Gastroesophageal sphincter (tissue), 4 donors: ENCODE results near the gene ABHD12. TPM values are rescaled to one million over a fixed set of nuclear protein-coding genes. Genes with fewer than 3 reads are reported as not detected.
"Not testable (repeated sequence)": the region's sequence is repeated elsewhere in the genome, so short reads cannot be mapped to it uniquely, and the experiment has no call there.

Source experiments
- ATAC-seq: fragments of 150-250 bp; one replicate; pipeline ENCODE4 v1.9.1; 2016; ENCODE audit warnings: mild to moderate bottlenecking, moderate library complexity
- H3K27ac ChIP-seq, 4 donors: fragments of 200-600 bp; sonication (generic) in 3 of 4; 1 replicate in 3 of 4; 2 replicates in 1 of 4; pipeline ENCODE4 v1.5.1; 2016 to 2019
- H3K27me3 ChIP-seq: fragments of 200-600 bp; sonication (generic); one replicate; pipeline ENCODE4 v1.5.1; 2019
- H3K36me3 ChIP-seq, 2 donors: fragments of 200-600 bp; sonication (generic); one replicate each; pipeline ENCODE4 v1.5.1; 2019; ENCODE audit warnings: control low read depth in 1 of 2
- H3K4me1 ChIP-seq, 3 donors: fragments of 200-600 bp; sonication (generic); 1 replicate in 2 of 3; 2 replicates in 1 of 3; pipeline ENCODE4 v1.5.1; 2016 to 2019; ENCODE audit warnings: control low read depth in 2 of 3
- H3K4me3 ChIP-seq, 2 donors: fragments of 200-600 bp; sonication (generic); one replicate each; pipeline ENCODE4 v1.5.1; 2019; ENCODE audit warnings: mild to moderate bottlenecking in 1 of 2, moderate library complexity in 1 of 2
- H3K9me3 ChIP-seq, 3 donors: fragments of 200-600 bp; sonication (generic); one replicate each; pipeline ENCODE4 v1.5.1; 2017 to 2019; ENCODE audit warnings: control low read depth in 2 of 3
- EP300 ChIP-seq: sonication (generic); formaldehyde crosslinking; IDR thresholded peaks from one replicate; pipeline ENCODE4 v1.6.1; 2017; ENCODE audit warnings: antibody characterized with exemption, mild to moderate bottlenecking
- POLR2A ChIP-seq, 2 donors: fragments of 450-650 bp; IDR thresholded peaks; one replicate each; pipeline ENCODE4 v1.6.1; 2017; ENCODE audit warnings: antibody characterized with exemption in 2 of 2, mild to moderate bottlenecking in 2 of 2, moderate library complexity in 1 of 2
- POLR2AphosphoS5 ChIP-seq: sonication (generic); formaldehyde crosslinking; IDR thresholded peaks from one replicate; pipeline ENCODE4 v1.6.1; 2017; ENCODE audit warnings: antibody characterized with exemption
- WGBS, 2 donors: methylation state at CpG; one replicate each; pipeline ENCODE4 v1.1.5; 2018; ENCODE audit warnings: low coverage in 1 of 2; 5-methylcytosine and 5-hydroxymethylcytosine counted together
- total RNA-seq, 4 donors: library from RNA; depleted of rRNA; stranded (reverse); fragments of >200 nt; gene quantifications; one replicate each; pipeline ENCODE4 v1.1.0, GENCODE V29; 2016
- TF ChIP-seq, protein P1 (sequence below), 4 experiments: fragments of 200-600 bp in 2 of 4; fragments of 450-650 bp in 2 of 4; sonication (generic) in 1 of 4; IDR thresholded peaks; one replicate each; pipeline ENCODE4 v1.5.1; 2017 to 2019; ENCODE audit warnings: antibody characterized with exemption in 4 of 4, mild to moderate bottlenecking in 2 of 4, moderate library complexity in 2 of 4

ABHD12 gene
- total RNA-seq, 4 donors from 2014 or later: 19.2 to 45.9 (median 39.3) TPM

GRCh38 chr20:25407311-25408169, 16.9 kb upstream of the ABHD12 start, which contains the start of gene GINS1:
TSS of gene GINS1 (plus strand) at chr20:25407673. CDS start at chr20:25407821, 148 bp downstream.
- peak; percentile 84 for ATAC-seq
- peak within 1 kb of the TSS; percentile 64 to 81 for H3K4me3 ChIP-seq
- H3K4me1 ChIP-seq: peaks cover 0 to 10% (median 0%) of the 10 kb centered on the region in 3 donors
- TF ChIP-seq EP300 (no peak), POLR2A (IDR thresholded peaks at IDR 0.05) (no peak), POLR2AphosphoS5 (peak; percentile 59)
- TF ChIP-seq, protein P1, sequence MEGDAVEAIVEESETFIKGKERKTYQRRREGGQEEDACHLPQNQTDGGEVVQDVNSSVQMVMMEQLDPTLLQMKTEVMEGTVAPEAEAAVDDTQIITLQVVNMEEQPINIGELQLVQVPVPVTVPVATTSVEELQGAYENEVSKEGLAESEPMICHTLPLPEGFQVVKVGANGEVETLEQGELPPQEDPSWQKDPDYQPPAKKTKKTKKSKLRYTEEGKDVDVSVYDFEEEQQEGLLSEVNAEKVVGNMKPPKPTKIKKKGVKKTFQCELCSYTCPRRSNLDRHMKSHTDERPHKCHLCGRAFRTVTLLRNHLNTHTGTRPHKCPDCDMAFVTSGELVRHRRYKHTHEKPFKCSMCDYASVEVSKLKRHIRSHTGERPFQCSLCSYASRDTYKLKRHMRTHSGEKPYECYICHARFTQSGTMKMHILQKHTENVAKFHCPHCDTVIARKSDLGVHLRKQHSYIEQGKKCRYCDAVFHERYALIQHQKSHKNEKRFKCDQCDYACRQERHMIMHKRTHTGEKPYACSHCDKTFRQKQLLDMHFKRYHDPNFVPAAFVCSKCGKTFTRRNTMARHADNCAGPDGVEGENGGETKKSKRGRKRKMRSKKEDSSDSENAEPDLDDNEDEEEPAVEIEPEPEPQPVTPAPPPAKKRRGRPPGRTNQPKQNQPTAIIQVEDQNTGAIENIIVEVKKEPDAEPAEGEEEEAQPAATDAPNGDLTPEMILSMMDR (IDR thresholded peaks at IDR 0.05): peak in 1 of 4 experiments; percentile 14
- H3K27me3 ChIP-seq: no peaks in the 10 kb centered on the region
- WGBS, 2 donors: 2 to 7% methylated on average over 9 to 20 of the region's 56 CpGs
- H3K9me3 ChIP-seq: peaks cover 0 to 14% (median 0%) of the 10 kb centered on the region in 3 donors
- peak within 1 kb of the TSS in 3 of 4 donors; percentile 51 to 72 (median 53) for H3K27ac ChIP-seq
- H3K36me3 ChIP-seq: no peaks in the 10 kb centered on the region

DNA sequence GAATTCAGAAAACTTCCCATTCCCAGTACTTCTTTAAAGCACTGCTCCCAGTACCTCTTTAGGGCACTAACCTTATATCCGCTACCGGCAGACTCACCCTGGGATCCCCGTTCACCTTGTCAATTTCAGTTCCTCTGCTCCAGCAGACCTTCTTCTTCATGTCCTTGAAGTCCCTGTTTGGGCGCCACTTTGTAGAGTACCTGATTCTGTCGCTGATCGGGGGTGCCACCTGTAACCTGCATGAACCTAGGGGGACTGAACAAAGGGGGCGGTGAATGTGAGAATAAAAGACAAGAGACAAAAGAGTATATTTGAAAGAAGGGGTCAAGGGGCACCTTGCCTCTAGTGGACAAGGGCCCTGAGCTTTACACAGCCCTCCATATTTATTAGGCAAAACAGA, 11.9 kb upstream of the ABHD12 start:
- Histone ChIP-seq H3K27ac (no peak overlapping the region), H3K9me3 (peaks cover 0 to 26% (median 0%) of the 10 kb centered on the region in 3 donors), H3K36me3 (no peaks in the 10 kb centered on the region), H3K4me1 (peaks cover 0 to 5% (median 0%) of the 10 kb centered on the region in 3 donors), H3K27me3 (no peaks in the 10 kb centered on the region), H3K4me3 (no peak overlapping the region)
- WGBS, 2 donors: 93 to 100% methylated on average over 2 to 5 of the region's 7 CpGs
- ATAC-seq: no peak
- TF ChIP-seq POLR2A (IDR thresholded peaks at IDR 0.05) (no peak), EP300 (no peak), POLR2AphosphoS5 (no peak)
- TF ChIP-seq, protein P1 (IDR thresholded peaks at IDR 0.05): no peak

DNA sequence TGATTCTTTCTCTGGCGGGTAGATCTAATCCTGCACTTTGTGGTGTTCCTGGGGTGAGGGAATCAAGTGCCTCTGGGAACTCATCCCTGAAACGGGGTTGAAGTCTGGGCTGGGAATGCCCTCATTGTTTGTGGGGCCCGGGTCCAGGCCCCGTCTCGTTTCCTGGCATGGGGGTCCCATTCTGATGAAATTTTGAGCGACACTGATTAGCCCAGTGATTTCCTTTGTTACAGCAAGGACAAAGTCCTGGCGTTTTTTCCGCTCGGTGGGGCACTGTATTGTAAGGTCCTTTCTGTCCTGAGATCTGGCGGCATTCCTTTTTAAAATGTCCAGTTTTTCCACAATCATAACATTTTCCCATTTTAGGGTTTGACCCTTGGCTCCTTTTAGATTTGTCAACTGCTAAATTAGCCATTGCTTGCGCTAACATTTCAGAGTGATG, 9.7 kb upstream of the ABHD12 start:
- not testable (repeated sequence) for H3K4me1 ChIP-seq, H3K4me3 ChIP-seq, H3K27ac ChIP-seq, ATAC-seq, H3K36me3 ChIP-seq, H3K27me3 ChIP-seq
- peaks cover 0 to 26% (median 0%) of the 10 kb centered on the region in 3 donors for H3K9me3 ChIP-seq
- 59 to 83% methylated on average over 6 to 7 of the region's 11 CpGs for WGBS, 2 donors

DNA sequence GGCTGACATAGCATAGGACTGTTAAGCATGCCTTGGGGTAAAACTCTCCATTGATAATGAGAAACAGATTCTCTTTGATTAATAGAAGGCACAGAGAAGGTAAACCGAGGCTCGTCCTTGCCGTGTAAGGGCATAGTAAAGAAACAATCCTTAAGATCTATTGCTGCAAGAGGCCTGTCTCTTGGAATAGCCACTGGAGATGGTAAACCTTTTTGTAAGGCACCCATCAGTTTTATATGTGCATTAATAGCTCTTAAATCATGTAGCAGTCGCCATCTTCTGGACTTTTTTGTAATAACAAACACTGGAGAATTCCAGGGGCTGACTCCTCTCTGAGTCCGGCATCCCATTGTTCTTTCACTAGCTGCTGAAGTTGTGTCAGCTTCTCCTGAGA, 8.4 kb upstream of the ABHD12 start:
- Histone ChIP-seq H3K9me3 (peaks cover 0 to 26% (median 0%) of the 10 kb centered on the region in 3 donors), H3K36me3 (no peaks in the 10 kb centered on the region), H3K4me1 (peaks cover 0 to 5% (median 0%) of the 10 kb centered on the region in 3 donors), H3K27me3 (no peaks in the 10 kb centered on the region), H3K4me3 (no peak overlapping the region), H3K27ac (no peak overlapping the region)
- no peak for TF ChIP-seq POLR2A (IDR thresholded peaks at IDR 0.05)
- TF ChIP-seq, protein P1 (IDR thresholded peaks at IDR 0.05): peak; percentile 26 to 71 (median 64)
- WGBS, 2 donors: 6 to 12% methylated on average over 5 of the region's 5 CpGs
- peak; percentile 51 for ATAC-seq

DNA sequence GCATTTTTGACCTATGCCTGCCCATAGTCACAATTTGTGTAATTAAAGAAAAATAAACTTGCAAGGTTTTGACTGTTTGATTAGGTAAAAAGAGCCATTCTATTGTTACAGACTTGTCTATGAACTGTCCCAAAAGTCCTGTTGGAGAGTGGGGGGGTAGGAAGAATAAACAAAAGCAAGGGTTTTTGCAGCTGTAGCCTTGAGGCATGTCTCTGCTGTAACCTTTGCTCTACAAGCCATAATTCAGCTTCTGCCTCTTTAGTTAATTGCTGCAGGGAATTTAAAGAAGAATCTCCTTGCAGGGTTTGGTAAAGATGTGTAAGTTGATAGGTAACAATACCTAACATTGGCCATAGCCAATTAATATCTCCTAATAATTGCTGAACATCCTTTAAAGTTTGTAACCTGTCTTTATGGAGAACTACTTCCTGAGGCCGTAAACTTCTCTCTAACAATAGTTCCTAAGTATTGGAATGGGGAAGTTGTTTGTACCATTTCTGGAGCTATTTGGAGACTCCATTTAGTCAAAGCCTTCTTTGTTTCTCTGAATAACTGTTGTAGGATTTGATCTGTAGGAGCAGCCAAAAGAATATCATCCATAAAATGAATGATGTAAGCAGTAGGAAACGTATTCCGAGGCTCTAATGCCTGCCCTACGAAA, 7.9 kb upstream of the ABHD12 start:
- Histone ChIP-seq H3K4me1 (peaks cover 0 to 5% (median 0%) of the 10 kb centered on the region in 3 donors), H3K36me3 (no peaks in the 10 kb centered on the region), H3K9me3 (peaks cover 0 to 22% (median 0%) of the 10 kb centered on the region in 3 donors), H3K4me3 (no peak overlapping the region), H3K27me3 (no peaks in the 10 kb centered on the region), H3K27ac (no peak overlapping the region)
- 37 to 54% methylated on average over 2 to 4 of the region's 4 CpGs for WGBS, 2 donors
- no peak for TF ChIP-seq POLR2AphosphoS5
- TF ChIP-seq, protein P1 (IDR thresholded peaks at IDR 0.05): no peak
- ATAC-seq: no peak
